ENCODE results near the gene TBL1X.

DNA sequence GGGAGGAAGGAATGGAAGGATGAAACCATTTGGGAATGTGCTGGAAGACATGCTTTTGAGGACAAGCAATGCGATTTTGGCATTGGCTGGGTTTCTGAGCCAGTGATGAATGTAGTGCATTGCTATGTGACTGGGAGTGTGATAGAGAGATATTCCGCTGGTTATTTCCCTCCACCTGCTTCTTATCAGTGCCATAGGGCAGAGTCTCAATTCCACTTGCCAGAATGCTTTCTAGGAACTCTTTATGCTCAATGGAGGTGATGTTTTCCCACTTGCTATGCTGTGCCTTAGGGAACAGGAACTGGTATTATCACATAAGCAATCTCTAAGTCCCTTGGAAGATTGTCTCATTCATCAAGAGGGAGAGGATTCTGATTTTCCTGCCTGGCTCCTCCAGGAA is 28.0 kb downstream of the TBL1X start:
- TF ChIP-seq, protein P1, sequence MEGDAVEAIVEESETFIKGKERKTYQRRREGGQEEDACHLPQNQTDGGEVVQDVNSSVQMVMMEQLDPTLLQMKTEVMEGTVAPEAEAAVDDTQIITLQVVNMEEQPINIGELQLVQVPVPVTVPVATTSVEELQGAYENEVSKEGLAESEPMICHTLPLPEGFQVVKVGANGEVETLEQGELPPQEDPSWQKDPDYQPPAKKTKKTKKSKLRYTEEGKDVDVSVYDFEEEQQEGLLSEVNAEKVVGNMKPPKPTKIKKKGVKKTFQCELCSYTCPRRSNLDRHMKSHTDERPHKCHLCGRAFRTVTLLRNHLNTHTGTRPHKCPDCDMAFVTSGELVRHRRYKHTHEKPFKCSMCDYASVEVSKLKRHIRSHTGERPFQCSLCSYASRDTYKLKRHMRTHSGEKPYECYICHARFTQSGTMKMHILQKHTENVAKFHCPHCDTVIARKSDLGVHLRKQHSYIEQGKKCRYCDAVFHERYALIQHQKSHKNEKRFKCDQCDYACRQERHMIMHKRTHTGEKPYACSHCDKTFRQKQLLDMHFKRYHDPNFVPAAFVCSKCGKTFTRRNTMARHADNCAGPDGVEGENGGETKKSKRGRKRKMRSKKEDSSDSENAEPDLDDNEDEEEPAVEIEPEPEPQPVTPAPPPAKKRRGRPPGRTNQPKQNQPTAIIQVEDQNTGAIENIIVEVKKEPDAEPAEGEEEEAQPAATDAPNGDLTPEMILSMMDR (IDR thresholded peaks at IDR 0.05) = no peak
- TF ChIP-seq POLR2A (IDR thresholded peaks at IDR 0.05) (no peak), POLR2AphosphoS5 (IDR thresholded peaks at IDR 0.05) (no peak), EP300 (IDR thresholded peaks at IDR 0.05) (no peak)
